Activated B cell treated with CpG ODN at 0.5 μM for 24 hours (primary cell): ENCODE results near the gene SLC32A1. TPM values are rescaled to one million over a fixed set of nuclear protein-coding genes. Genes with fewer than 3 reads are reported as not detected.

ENCODE experiments used
- ATAC-seq: fragments of 200-7000 bp; cut with Tn5 transposase; one replicate; pipeline ENCODE4 v1.10.0; 2021; ENCODE audit warnings: low read depth, mild to moderate bottlenecking, moderate library complexity
- CTCF ChIA-PET: fragments of 350-600 bp; sonication (Branson Sonifier 250); formaldehyde crosslinking; loops from one replicate; lab custom pipeline; 2021; ENCODE audit warnings: antibody characterized with exemption; lab: Charles Lee
- POLR2A ChIA-PET: fragments of 350-600 bp; sonication (Branson Sonifier 250); formaldehyde crosslinking; loops from one replicate; lab custom pipeline; 2021; ENCODE audit warnings: antibody characterized with exemption; lab: Charles Lee
- DNase-seq: peaks from one replicate; pipeline ENCODE4 v3.0.0; 2022
- H3K27ac Mint-ChIP-seq: one replicate; pipeline ENCODE4 v1.8.0; 2020; ENCODE audit warnings: mixed read lengths
- H3K27me3 Mint-ChIP-seq: one replicate; pipeline ENCODE4 v1.8.0; 2021; ENCODE audit warnings: mixed read lengths
- H3K36me3 Mint-ChIP-seq: one replicate; pipeline ENCODE4 v1.8.0; 2021; ENCODE audit warnings: low read depth, mixed read lengths
- H3K4me1 Mint-ChIP-seq: one replicate; pipeline ENCODE4 v1.8.0; 2021; ENCODE audit warnings: mixed read lengths
- H3K4me3 Mint-ChIP-seq: one replicate; pipeline ENCODE4 v1.8.0; 2020; ENCODE audit warnings: mild to moderate bottlenecking, mixed read lengths
- H3K9me3 Mint-ChIP-seq: one replicate; pipeline ENCODE4 v1.8.0; 2020; ENCODE audit warnings: mixed read lengths
- intact Hi-C: fragments of 100-400 bp; cut with micrococcal nuclease; formaldehyde crosslinking; loops from one replicate; pipeline ENCODE4 v1.15.1; 2024
- total RNA-seq: library from RNA; stranded (reverse); gene quantifications from 2 replicates; pipeline ENCODE4 v1.2.3, GENCODE V29; 2022
- TF ChIP-seq, protein P1 (sequence below): fragments of 200-600 bp; IDR thresholded peaks from one replicate; pipeline ENCODE4 v1.8.0; 2022; ENCODE audit warnings: antibody characterized with exemption, mild to moderate bottlenecking

The SLC32A1 gene
- total RNA-seq, 1 donor from 2014 or later, result not detected

DNA sequence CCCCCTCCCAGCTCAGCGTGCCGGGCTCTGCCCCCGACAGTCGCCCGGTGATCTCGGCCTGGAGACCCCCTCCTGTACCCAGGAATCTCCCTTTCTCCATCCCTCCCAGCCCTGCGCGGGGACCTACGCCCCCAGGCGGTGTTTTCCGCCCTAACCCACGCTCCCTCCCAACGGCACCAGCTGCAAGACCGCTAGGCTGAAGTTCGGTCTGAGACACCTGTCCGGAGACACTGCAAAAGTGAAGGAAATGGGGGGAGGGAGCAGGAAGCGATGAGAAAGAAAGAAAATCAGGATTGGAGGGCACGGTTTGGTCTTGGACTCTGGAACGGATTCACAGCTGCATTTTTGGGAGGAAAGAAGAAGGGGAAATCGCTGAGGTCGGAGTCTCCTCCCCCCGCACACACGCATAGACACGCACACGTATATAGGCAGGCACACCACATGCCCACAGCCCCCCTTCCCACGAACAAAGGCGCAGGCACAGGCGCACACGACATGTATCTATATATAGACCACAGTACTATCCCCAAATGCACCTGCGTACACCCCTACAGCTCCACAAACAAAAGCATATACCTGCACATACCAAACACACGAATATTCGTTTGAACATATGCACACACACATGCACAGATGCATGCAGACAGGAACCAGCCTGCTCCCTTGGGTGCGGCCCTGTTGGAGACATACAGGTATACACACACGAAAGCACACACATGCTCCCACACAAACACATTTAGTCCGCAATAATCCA is 1.0 kb downstream of the SLC32A1 start:
- intact Hi-C loops, result loop anchor here (5.0 kb wide), 1 partner anchor 322 kb away; no protein-coding TSS in a partner anchor
- ChIA-PET CTCF (interaction anchor here (1.0 to 2.5 kb wide), 5 partner anchors 25 to 238 kb away, joined by 3 to 17 read pairs (median 6); partner anchors contain the start of genes DHX35 and PPP1R16B), POLR2A (interaction anchor here (0.5 to 0.7 kb wide), 2 partner anchors 121 to 184 kb away, joined by 3 read pairs; no protein-coding TSS in a partner anchor)
- Mint-ChIP-seq H3K4me3 (peak overlapping the region; percentile 17), H3K4me1 (peaks cover 72% of the 10 kb centered on the region), H3K27me3 (peaks cover 81% of the 10 kb centered on the region), H3K27ac (peak overlapping the region; percentile 47), H3K9me3 (no peaks in the 10 kb centered on the region), H3K36me3 (no peaks in the 10 kb centered on the region)
- DNase-seq (no peak), ATAC-seq (no peak)
- TF ChIP-seq, protein P1, sequence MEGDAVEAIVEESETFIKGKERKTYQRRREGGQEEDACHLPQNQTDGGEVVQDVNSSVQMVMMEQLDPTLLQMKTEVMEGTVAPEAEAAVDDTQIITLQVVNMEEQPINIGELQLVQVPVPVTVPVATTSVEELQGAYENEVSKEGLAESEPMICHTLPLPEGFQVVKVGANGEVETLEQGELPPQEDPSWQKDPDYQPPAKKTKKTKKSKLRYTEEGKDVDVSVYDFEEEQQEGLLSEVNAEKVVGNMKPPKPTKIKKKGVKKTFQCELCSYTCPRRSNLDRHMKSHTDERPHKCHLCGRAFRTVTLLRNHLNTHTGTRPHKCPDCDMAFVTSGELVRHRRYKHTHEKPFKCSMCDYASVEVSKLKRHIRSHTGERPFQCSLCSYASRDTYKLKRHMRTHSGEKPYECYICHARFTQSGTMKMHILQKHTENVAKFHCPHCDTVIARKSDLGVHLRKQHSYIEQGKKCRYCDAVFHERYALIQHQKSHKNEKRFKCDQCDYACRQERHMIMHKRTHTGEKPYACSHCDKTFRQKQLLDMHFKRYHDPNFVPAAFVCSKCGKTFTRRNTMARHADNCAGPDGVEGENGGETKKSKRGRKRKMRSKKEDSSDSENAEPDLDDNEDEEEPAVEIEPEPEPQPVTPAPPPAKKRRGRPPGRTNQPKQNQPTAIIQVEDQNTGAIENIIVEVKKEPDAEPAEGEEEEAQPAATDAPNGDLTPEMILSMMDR, result no peak

DNA sequence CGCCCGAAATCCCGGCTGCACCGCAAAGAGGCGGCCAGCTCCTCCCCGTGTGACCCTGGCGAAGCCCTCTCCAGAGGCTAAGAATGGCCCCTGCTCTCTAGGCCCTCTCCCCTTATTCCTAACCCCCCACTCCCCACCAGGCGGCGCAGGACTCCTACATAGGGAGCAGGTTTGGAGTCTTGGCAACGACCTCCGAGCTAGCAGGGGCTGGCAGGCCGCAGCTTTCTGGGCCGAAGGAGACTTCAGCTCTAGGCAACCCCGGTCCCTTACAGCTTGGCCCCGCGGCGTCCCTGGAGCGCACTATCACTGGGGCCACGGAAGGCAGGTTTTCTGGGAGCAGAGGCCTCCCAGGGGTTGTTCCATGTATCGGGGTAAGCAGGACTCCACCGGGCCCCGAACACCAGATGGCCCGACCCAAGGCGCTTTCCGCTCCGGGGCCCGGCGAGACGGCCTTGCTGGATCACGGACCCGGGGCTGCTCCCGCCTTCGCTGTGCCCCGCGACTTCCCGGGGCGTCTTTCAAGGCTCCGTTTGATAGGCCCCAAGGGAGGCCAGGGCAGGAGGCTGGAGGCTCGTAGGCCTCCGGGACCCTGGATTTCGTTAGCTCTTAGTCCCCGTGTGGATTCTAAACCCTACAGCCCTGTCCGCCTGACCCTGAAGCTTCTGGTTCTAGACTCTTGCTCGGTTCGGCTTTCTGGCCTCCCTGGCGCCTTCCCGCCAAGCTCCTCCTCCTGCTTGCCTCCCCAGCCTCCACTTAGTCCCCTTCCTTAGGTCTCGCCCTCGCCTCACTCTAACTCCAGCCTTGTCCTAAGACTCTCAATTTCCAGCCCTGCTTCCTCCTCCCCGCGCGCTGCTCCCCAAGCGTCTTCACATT is 1.9 kb downstream of the SLC32A1 start:
- H3K9me3 Mint-ChIP-seq, result no peaks in the 10 kb centered on the region
- H3K27ac Mint-ChIP-seq, result peak overlapping the region; percentile 63
- POLR2A ChIA-PET, result interaction anchor here (0.5 to 1.0 kb wide), 2 partner anchors 122 to 236 kb away, joined by 3 read pairs; no protein-coding TSS in a partner anchor
- peaks cover 81% of the 10 kb centered on the region for H3K27me3 Mint-ChIP-seq
- ATAC-seq (no peak), DNase-seq (peak; percentile 34)
- H3K4me1 Mint-ChIP-seq, result peaks cover 79% of the 10 kb centered on the region
- H3K36me3 Mint-ChIP-seq, result no peaks in the 10 kb centered on the region
- intact Hi-C loops, result loop anchor here (1.0 to 5.0 kb wide), 4 partner anchors 25 to 321 kb away; no protein-coding TSS in a partner anchor
- TF ChIP-seq, protein P1, result no peak
- peak overlapping the region; percentile 61 for H3K4me3 Mint-ChIP-seq
- CTCF ChIA-PET, result interaction anchor here (1.0 to 2.5 kb wide), 6 partner anchors 25 to 237 kb away, joined by 3 to 17 read pairs (median 6); partner anchors contain the start of genes DHX35 and PPP1R16B

DNA sequence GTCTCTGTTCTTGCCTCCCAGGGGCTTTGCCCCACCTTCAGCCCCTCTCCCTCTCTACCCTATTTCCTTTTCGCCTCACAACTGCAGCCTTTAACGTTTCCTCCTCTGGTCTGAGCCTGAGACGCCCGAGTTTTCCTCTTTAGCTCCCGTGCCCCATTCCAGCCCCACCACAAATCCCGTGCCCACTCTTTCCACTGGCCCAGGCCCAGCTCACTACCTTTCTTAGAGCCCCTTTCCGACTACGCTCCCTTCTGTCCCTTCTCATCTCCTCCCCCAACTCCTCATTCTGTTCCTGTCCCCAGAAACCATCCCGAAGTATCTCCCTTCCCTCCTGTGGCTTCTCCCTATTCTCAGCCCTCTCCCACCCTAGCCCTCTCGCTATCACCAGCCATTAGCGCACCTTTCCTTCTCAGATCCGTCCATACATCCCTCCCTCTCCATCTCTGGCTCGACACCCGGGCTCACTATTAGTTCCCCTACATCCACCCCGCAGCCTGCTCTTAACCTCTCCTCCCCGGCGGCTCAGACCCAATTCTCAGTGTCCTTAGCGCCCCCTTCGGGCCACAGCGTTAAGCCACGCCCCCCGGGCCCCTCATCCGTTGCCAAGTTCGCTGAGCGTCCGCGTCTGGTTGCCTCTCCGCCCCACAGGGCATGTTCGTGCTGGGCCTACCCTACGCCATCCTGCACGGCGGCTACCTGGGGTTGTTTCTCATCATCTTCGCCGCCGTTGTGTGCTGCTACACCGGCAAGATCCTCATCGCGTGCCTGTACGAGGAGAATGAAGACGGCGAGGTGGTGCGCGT is 2.7 kb downstream of the SLC32A1 start:
- H3K27me3 Mint-ChIP-seq, result peaks cover 80% of the 10 kb centered on the region
- no peaks in the 10 kb centered on the region for H3K36me3 Mint-ChIP-seq

DNA sequence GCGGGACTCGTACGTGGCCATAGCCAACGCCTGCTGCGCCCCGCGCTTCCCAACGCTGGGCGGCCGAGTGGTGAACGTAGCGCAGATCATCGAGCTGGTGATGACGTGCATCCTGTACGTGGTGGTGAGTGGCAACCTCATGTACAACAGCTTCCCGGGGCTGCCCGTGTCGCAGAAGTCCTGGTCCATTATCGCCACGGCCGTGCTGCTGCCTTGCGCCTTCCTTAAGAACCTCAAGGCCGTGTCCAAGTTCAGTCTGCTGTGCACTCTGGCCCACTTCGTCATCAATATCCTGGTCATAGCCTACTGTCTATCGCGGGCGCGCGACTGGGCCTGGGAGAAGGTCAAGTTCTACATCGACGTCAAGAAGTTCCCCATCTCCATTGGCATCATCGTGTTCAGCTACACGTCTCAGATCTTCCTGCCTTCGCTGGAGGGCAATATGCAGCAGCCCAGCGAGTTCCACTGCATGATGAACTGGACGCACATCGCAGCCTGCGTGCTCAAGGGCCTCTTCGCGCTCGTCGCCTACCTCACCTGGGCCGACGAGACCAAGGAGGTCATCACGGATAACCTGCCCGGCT is 3.4 kb downstream of the SLC32A1 start:
- no peak for ATAC-seq
- ChIA-PET CTCF (no interaction called here), POLR2A (no interaction called here)
- H3K4me1 Mint-ChIP-seq, result peaks cover 80% of the 10 kb centered on the region
- DNase-seq, result peak; percentile 19
- peak overlapping the region; percentile 63 for H3K27ac Mint-ChIP-seq
- H3K4me3 Mint-ChIP-seq, result peak overlapping the region; percentile 55
- H3K27me3 Mint-ChIP-seq, result peaks cover 78% of the 10 kb centered on the region
- no peaks in the 10 kb centered on the region for H3K9me3 Mint-ChIP-seq
- TF ChIP-seq, protein P1, result no peak
- no peaks in the 10 kb centered on the region for H3K36me3 Mint-ChIP-seq
- intact Hi-C loops, result loop anchor here (2.0 to 5.0 kb wide), 2 partner anchors 81 to 320 kb away; no protein-coding TSS in a partner anchor

More for the DNA sequence above, 2.7 kb downstream of the SLC32A1 start:
- TF ChIP-seq, protein P1, result no peak
- ChIA-PET CTCF (interaction anchor here (1.1 to 2.1 kb wide), 3 partner anchors 166 to 236 kb away, joined by 3 to 10 read pairs (median 5); partner anchors contain the start of gene DHX35), POLR2A (interaction anchor here (1.0 kb wide), 1 partner anchor 236 kb away, joined by 3 read pairs; no protein-coding TSS in a partner anchor)
- Mint-ChIP-seq H3K4me1 (peaks cover 85% of the 10 kb centered on the region), H3K4me3 (peak overlapping the region; percentile 61), H3K27ac (peak overlapping the region; percentile 63), H3K9me3 (no peaks in the 10 kb centered on the region)
- ATAC-seq (peak; percentile 26), DNase-seq (peak; percentile 37)
- intact Hi-C loops, result loop anchor here (1.0 to 5.0 kb wide), 4 partner anchors 24 to 320 kb away; no protein-coding TSS in a partner anchor
